RPMI8226 (cell line): ENCODE measurements around the gene PLA2G6.
"Not testable (repeated sequence)": the region's sequence is repeated elsewhere in the genome, so short reads cannot be mapped to it uniquely, and the experiment has no call there.

Source experiments
- DNase-seq: peaks from one replicate; pipeline ENCODE4 v3.0.0-alpha.2; 2015

Gene PLA2G6

GRCh38 chr22:38080850-38081635, 100.6 kb downstream of the PLA2G6 start:
- peak; percentile 47 for DNase-seq

GRCh38 chr22:38080474-38080849, 101.2 kb downstream of the PLA2G6 start:
- no peak for DNase-seq

GRCh38 chr22:38079804-38080203, 101.8 kb downstream of the PLA2G6 start:
- no peak for DNase-seq

GRCh38 chr22:38079208-38079607, 102.4 kb downstream of the PLA2G6 start:
- DNase-seq = not testable (repeated sequence)

GRCh38 chr22:38078046-38078840, 103.4 kb downstream of the PLA2G6 start:
- no peak for DNase-seq

- DNase-seq = no peak
Observed at GRCh38 chr22:38077595-38077994, 104.0 kb downstream of the PLA2G6 start.

GRCh38 chr22:38077096-38077495, 104.5 kb downstream of the PLA2G6 start:
- no peak for DNase-seq

GRCh38 chr22:38075961-38076360, 105.7 kb downstream of the PLA2G6 start:
- no peak for DNase-seq

- DNase-seq = no peak
Observed at GRCh38 chr22:38075105-38075825, 106.4 kb downstream of the PLA2G6 start.

- no peak for DNase-seq
Observed at GRCh38 chr22:38074181-38075104, 107.2 kb downstream of the PLA2G6 start.

- no peak for DNase-seq
Observed at GRCh38 chr22:38073150-38074130, 108.2 kb downstream of the PLA2G6 start.

GRCh38 chr22:38072322-38073149, 109.1 kb downstream of the PLA2G6 start:
- DNase-seq = no peak

GRCh38 chr22:38071421-38072321, 110.0 kb downstream of the PLA2G6 start:
- DNase-seq = no peak

- no peak for DNase-seq
Observed at GRCh38 chr22:38070250-38070921, 111.2 kb downstream of the PLA2G6 start.

GRCh38 chr22:38069372-38070249, 112.0 kb downstream of the PLA2G6 start:
- DNase-seq = peak; percentile 97

- DNase-seq = no peak
Observed at GRCh38 chr22:38068641-38069371, 112.8 kb downstream of the PLA2G6 start.
